Midbrain (tissue), 1 donor: Measurements from ENCODE around the gene NUP62.

ENCODE experiments used
- DNase-seq: peaks from one replicate; lab custom pipeline; 2025; lab: John Stamatoyannopoulos, UW

NUP62 gene

GRCh38 chr19:49896863-49897621 lies 32.3 kb downstream of the NUP62 start, which contains the start of gene IL4I1:
Gene IL4I1 (minus strand): TSS chr19:49896887. CDS start chr19:49896160, 727 bp downstream.
- DNase-seq = peak; percentile 8

- DNase-seq = no peak
These were observed 33.6 kb downstream of the NUP62 start for GRCh38 chr19:49895566-49896297.

GRCh38 chr19:49894879-49895565 lies 34.3 kb downstream of the NUP62 start:
- no peak for DNase-seq

GRCh38 chr19:49894011-49894664 lies 35.2 kb downstream of the NUP62 start:
- DNase-seq = no peak

- no peak for DNase-seq
These were observed 36.6 kb downstream of the NUP62 start for GRCh38 chr19:49892716-49893115.

GRCh38 chr19:49891393-49891792 lies 37.9 kb downstream of the NUP62 start:
- no peak for DNase-seq

GRCh38 chr19:49890349-49891311 lies 38.7 kb downstream of the NUP62 start:
- no peak for DNase-seq

GRCh38 chr19:49889687-49890348 lies 39.5 kb downstream of the NUP62 start:
- peak; percentile 57 for DNase-seq

GRCh38 chr19:49889038-49889686 lies 40.1 kb downstream of the NUP62 start:
- DNase-seq = no peak

GRCh38 chr19:49888510-49888824 lies 40.8 kb downstream of the NUP62 start:
- DNase-seq = no peak

GRCh38 chr19:49887665-49888509 lies 41.4 kb downstream of the NUP62 start:
- no peak for DNase-seq

- DNase-seq = no peak
These were observed 42.2 kb downstream of the NUP62 start for GRCh38 chr19:49887037-49887664.

GRCh38 chr19:49884760-49885159 lies 44.5 kb downstream of the NUP62 start:
- DNase-seq = no peak

- DNase-seq = no peak
These were observed 45.2 kb downstream of the NUP62 start for GRCh38 chr19:49884109-49884508.

GRCh38 chr19:49883094-49883493 lies 46.2 kb downstream of the NUP62 start:
- DNase-seq = no peak

GRCh38 chr19:49882643-49883042 lies 46.7 kb downstream of the NUP62 start:
- DNase-seq = no peak

GRCh38 chr19:49881672-49882394 lies 47.5 kb downstream of the NUP62 start:
- no peak for DNase-seq

- no peak for DNase-seq
These were observed 48.1 kb downstream of the NUP62 start for GRCh38 chr19:49881186-49881585.
